ENCODE results near the gene DMAC2L.

GRCh38 chr14:50319293-50319692 lies 7.2 kb downstream of the DMAC2L start:
- TF ChIP-seq, protein P1, sequence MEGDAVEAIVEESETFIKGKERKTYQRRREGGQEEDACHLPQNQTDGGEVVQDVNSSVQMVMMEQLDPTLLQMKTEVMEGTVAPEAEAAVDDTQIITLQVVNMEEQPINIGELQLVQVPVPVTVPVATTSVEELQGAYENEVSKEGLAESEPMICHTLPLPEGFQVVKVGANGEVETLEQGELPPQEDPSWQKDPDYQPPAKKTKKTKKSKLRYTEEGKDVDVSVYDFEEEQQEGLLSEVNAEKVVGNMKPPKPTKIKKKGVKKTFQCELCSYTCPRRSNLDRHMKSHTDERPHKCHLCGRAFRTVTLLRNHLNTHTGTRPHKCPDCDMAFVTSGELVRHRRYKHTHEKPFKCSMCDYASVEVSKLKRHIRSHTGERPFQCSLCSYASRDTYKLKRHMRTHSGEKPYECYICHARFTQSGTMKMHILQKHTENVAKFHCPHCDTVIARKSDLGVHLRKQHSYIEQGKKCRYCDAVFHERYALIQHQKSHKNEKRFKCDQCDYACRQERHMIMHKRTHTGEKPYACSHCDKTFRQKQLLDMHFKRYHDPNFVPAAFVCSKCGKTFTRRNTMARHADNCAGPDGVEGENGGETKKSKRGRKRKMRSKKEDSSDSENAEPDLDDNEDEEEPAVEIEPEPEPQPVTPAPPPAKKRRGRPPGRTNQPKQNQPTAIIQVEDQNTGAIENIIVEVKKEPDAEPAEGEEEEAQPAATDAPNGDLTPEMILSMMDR (IDR thresholded peaks at IDR 0.05): no peak
- TF ChIP-seq POLR2A (IDR thresholded peaks at IDR 0.05): no peak
- no peak for TF ChIP-seq POLR2AphosphoS5 (IDR thresholded peaks at IDR 0.05)
